GM12864 (cell line): Measurements from ENCODE around the gene HS3ST3A1.

Source experiments
- DNase-seq: peaks from one replicate; pipeline ENCODE4 v3.0.0-alpha.2; 2011; ENCODE audit warnings: low read depth
- H3K4me3 ChIP-seq: 2 replicates; pipeline ENCODE4 v1.5.1; 2011; ENCODE audit warnings: mild to moderate bottlenecking, low read depth, low read length, control low read depth
- CTCF ChIP-seq: IDR thresholded peaks from 2 replicates; pipeline ENCODE4 v1.5.1; 2011; ENCODE audit warnings: low read depth, mild to moderate bottlenecking, moderate library complexity, low read length, control low read depth, inconsistent platforms; ENCODE audit errors: missing control alignments

The HS3ST3A1 gene

GRCh38 chr17:13460261-13461000 is 141.3 kb downstream of the HS3ST3A1 start:
- no peak for DNase-seq
- TF ChIP-seq CTCF = no peak
- no peak overlapping the region for H3K4me3 ChIP-seq

- H3K4me3 ChIP-seq = no peak overlapping the region
- no peak for DNase-seq
- TF ChIP-seq CTCF = no peak
Observed at GRCh38 chr17:13457783-13458182, 143.9 kb downstream of the HS3ST3A1 start.
